Frontal cortex (tissue), 4 donors: ENCODE measurements around the gene BRAF. TPM values are rescaled to one million over a fixed set of nuclear protein-coding genes. Genes with fewer than 3 reads are reported as not detected.
"Not testable (repeated sequence)": the region's sequence is repeated elsewhere in the genome, so short reads cannot be mapped to it uniquely, and the experiment has no call there.

Experiments
- DNase-seq, 2 donors: peaks; one replicate each; pipeline ENCODE4 v3.0.0; 2012; ENCODE audit warnings: low spot score in 2 of 2
- FAIRE-seq: peaks from 2 replicates; lab custom pipeline; 2012; peaks lifted over from hg19 to GRCh38; lab: Jason Lieb, UNC
- total RNA-seq: library from RNA; depleted of rRNA; stranded (reverse); fragments of >200 nt; gene quantifications from one replicate; pipeline ENCODE4 v1.2.3, GENCODE V29; 2014
- donor health status: control.
- donor health status: control.
- donor health status: control.

The BRAF gene
- total RNA-seq, result 95.4 TPM

DNA sequence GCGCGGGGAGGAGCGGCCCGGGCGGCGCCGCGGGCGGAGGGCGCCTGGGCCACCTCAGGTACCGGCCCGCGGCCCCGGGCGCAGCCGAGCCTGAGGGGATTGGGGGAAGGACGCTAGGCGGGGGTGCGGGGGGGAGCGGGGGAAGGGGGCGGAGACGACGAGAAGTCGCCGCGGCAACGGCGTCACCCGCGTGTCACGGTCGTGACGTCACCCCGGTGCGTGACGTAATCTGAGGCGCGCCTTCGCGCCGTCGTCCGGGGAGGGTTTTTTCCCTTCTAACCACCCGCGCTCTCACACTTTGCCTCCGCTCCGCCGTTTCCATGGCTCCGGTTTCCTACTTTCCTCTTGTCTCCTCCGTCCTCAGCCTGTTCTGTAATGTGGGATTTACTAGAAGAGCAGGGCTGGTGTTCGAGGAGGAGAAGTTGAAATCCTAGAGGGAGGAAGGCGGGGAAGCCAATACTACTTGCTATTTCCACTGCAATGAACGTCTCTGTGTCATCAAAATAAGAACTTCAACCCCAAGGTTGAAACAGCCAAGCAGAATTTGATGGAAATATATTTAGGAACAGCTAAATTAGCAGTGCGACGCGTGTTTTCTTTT lies at the start of gene BRAF:
TSS of gene BRAF (minus strand) at position 109 of the 601 bp plus-strand sequence. CDS start 226 bp downstream, outside the sequence.
- DNase-seq, result peak; percentile 90
- FAIRE-seq, result no peak

DNA sequence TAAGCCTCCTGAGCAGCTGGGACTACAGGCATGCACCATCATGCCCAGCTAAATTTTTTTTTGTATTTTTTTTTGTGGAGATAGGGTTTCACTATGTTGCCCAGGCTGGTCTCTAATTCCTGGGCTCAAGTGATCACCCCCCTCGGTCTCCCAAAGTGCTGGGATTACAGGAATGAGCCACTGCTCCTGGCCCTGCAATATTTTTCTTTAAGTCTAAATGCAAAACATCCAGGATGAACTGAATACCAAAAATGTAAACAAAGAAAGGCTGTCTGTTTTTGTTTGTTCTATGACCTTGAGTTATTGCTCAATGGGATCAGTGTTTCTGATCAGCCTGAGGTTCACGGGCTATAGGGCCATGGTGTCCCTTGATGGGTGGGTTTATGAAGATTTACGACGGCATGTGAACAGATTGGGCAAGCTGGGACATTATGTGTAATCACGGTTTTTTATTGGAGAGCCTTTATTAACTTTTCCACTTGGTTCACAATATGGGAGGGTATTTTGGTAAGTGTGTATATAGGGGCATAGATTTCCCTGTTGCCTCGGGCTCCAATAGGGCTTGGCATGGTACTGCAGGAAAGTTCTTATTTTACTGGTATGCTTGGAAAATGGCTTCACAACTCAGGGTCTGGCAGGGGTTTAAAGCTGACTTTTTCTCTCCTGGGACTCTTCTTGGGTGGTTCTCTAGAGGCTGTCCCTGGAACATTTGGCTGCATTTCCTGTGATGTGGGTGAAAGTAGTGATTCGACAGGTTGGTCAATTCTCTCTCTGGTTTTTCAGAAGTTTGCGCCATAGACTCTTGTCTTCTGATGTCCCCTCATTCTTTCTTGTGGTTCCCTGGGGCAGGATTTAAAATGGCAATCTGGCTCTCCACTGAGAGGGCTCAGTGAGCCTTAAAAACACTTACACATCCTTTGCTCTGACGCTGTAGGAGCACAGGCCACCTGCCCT lies 48.4 kb upstream of the BRAF start:
- FAIRE-seq (no peak), DNase-seq (no peak)

- DNase-seq (no peak), FAIRE-seq (no peak)
Measured at GRCh38 chr7:140972344-140972743, 47.6 kb upstream of the BRAF start.

DNA sequence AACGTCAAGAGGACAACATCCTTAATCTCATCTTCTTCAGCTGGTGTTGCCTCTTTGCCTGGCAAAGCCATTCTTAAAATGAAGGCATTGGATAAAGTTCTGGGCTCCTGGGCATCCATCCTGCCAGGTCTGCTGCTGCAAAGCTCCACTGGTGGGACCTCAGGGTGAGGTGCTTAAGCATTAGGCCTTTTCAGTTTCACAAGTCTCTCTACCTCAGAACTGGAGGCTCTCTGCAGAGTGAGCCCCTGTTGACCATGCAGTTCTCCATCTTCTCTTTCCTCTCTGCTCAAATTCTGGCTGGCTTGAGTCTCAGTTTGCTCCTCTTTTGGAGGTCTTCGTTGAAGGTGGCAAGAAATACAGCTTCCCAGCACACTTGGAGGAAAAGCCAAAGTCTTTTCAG lies 42.7 kb upstream of the BRAF start:
- DNase-seq (no peak), FAIRE-seq (no peak)

DNA sequence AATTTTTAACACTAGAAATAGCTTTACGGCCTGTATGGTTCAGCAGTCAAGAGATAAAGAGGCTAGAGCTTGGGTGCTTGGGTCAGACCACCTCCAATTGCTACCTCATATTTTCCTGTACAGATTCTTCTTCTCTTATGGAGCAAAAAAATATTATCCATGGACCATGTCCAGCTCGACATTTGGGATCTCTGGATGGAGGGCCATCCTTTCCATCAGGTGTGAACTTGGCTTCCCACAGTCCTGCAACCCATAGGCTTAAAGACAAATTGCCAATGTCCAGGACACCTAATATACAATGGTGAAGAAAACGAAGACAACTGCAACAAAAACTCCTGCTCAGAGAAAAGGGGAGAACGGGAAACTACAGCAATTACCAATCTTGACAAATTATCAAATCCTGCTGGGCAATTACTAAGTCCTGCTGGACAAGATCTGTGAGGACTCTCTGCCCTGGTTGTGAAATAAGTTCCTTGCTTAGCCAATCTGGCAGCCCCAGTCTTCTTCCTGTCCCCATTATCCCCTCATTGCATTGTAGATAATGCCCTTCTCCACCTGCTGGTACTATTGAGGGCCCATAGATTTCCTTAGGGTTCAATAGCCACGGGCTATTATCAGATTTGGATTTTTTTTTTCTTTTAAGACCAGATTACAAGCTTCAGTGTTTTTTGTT lies 42.0 kb upstream of the BRAF start:
- no peak for DNase-seq
- no peak for FAIRE-seq

GRCh38 chr7:140961117-140961516 lies 36.4 kb upstream of the BRAF start:
- no peak for DNase-seq
- no peak for FAIRE-seq

DNA sequence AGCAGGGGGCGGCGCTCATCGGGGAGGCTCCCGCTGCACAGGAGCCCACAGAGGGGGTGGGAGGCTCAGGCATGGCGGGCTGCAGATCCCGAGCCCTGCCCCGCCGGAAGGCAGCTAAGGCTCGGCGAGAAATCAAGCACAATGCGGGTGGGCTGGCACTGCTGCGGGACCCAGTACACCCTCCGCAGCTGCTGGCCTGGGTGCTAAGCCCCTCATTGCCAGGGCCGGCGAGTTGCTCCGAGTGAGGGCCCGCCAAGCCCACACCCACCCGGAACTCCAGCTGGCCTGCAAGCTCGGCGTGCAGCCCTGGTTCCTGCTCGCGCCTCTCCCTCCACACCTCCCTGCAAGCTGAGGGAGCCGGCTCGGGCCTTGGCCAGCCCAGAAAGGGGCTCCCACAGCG lies 32.3 kb upstream of the BRAF start:
- not testable (repeated sequence) for FAIRE-seq, DNase-seq

GRCh38 chr7:140945940-140946339 lies 21.2 kb upstream of the BRAF start:
- no peak for FAIRE-seq
- DNase-seq, result no peak

GRCh38 chr7:140942242-140942641 lies 17.5 kb upstream of the BRAF start:
- DNase-seq, FAIRE-seq: not testable (repeated sequence)

- FAIRE-seq (no peak), DNase-seq (no peak)
Measured at GRCh38 chr7:140940898-140941297, 16.2 kb upstream of the BRAF start.

DNA sequence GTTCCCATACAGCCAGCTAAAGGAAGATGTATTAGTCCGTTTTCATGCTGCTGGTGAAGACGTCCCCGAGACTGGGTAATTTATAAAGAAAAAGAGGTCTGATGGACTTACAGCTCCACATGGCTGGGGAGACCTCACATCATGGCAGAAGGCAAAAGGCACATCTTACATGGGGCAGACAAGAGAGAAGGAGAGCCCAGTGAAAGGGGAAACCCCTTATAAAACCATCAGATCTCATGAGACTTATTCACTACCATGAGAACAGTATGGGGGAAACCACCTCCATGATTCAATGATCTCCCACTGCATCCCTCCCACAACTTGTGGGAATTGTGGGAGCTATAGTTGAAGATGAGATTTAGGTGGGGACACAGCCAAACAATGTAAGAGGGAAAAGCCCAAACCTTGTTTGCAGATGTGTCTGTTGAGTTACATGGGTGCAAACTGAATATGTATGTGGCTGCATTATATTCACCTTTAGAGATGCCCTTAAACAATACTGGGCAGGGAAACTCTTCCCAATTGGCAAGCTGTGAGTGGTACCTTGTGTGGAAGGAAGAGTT lies 13.1 kb upstream of the BRAF start:
- FAIRE-seq (no peak), DNase-seq (no peak)

DNA sequence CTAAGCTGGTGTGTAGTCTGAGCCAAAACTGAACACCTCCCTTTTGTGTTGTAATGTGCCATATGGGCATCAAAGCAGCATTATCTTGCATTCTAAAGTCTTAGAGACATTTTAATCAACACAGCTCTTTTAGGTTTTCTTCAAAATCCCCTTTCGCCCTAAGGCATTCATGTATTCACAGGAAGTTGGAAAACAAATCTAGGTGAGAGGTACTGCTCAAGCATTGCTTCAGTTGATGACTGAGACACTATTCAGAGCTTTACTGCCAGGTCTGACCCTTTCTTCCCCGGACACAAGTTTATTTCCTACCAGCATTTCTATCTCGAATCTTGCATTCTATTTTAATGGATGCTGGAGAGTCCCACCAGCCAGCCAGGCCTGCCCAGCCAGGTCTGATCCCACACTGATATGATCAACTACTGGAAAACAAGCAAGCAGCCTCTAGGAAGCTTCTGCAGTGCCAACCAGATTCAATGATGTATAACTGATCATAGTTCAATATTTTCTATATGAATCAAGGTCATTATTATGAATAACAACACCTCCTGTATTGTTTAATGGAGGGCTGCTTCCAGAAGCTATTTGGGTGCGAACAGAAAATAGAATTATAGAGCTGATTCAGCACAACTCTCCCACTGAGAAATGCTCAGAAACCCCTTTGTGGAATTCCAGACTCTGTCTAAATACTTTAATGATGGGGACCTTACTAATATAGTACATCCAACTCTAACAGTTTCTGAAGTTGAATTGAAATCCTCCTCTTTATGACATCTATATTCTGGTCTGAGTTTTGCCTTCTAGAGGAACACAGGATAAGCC lies 4.0 kb upstream of the BRAF start:
- FAIRE-seq (no peak), DNase-seq (no peak)

- FAIRE-seq, DNase-seq: not testable (repeated sequence)
Measured at GRCh38 chr7:140927945-140928344, 3.2 kb upstream of the BRAF start.

- FAIRE-seq (no peak), DNase-seq (no peak)
Measured at GRCh38 chr7:140927351-140927750, 2.6 kb upstream of the BRAF start.

- FAIRE-seq (no peak), DNase-seq (no peak)
Measured at GRCh38 chr7:140926021-140926817, 1.5 kb upstream of the BRAF start.

GRCh38 chr7:140924019-140924820 lies 509 bp downstream of the BRAF start:
- no peak for FAIRE-seq
- peak; percentile 46 to 59 for DNase-seq

- FAIRE-seq (no peak), DNase-seq (peak in 1 of 2 donors; percentile 10)
Measured at GRCh38 chr7:140923358-140924006, 1.2 kb downstream of the BRAF start.
